Measurements from ENCODE around the gene CGNL1.

The CGNL1 gene

DNA sequence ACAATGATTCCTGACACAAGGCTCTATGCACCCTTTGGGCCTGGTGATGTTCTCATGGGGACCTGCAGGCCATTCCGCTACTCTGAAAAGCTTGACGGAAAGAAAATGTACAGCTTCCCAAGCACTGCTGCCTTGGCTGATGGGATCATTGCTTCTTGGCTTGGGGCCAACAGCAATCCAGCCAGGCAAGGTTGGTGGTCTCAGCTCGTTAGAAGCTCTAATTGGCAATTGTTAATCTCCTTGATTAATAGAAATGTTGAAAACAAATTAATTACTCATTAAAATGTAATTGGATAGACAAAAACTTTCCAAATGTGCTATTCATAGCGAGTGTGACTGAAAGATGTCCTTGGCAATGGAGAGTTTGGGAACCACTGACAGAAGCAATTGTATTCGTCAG lies 199.1 kb downstream of the CGNL1 start:
- no peak for DNase-seq (ENCODE audit: low read depth)

DNA sequence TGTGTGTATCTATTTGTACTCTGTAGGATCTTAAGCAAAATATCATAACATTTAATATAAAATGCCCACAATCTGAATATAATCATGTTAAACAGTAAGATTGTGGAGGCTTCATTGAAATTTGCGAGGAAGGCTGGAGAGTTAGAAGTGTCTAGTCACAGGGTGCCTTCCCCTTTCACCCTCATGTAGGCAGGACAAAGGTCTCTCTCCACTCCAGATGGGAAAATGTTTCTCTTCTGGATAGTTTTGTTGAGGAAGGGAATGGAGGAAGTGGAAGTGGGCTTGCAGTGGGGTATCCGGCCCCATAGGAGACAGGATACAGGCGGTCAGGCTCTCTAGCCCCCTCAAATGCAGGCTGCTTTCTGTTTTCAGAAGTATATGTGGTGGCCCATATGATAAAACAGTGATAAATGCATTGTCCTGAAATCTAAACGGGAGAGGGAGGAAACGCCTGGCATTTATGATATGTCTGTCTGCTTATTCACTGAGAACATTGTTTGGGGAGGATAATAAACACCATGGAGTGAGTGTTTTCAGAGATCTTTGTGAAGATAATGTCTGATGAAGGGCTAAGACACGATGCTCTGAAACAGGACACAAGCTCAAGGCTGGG lies 202.1 kb downstream of the CGNL1 start:
- DNase-seq (ENCODE audit: low read depth), result no peak

DNA sequence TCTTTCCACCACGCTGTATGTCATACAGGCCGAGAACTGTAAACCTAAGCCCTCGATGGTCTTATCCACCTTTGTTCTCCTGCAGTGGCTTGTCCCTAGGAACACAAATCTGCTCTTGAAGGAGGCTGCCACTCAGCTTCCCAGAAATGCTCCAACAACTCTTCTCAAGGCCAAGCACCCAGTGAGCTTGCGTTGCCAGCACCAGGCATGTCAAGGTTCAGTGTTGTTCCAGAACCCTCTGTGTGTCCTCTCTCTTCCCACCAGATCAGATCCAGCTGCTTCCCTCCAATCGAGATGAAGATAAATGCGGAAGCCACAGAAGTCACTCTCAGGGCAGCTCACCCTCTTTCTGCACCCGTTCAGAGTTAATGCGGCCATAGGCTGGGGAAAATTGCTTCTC lies 204.1 kb downstream of the CGNL1 start:
- no peak for DNase-seq (ENCODE audit: low read depth)

DNA sequence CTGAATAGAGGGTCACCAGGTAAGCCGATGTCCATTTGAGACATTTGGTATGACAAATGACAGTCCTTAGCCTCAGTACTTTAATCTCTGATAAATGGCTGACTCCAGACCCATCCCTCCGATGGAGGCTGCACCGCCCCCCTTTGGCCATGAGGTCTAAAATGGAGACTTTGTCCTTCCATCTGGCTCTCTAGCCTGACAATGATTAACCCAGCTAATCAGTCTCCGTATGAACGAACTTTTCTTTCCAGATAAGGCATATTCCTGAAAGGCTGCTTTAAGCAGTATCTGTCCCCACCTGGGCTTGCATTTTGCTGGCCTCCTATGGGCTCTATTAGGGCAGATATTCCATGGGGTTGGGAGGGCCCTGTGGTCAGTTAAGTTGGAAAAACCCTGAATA lies 204.6 kb downstream of the CGNL1 start:
- DNase-seq (ENCODE audit: low read depth), result no peak

DNA sequence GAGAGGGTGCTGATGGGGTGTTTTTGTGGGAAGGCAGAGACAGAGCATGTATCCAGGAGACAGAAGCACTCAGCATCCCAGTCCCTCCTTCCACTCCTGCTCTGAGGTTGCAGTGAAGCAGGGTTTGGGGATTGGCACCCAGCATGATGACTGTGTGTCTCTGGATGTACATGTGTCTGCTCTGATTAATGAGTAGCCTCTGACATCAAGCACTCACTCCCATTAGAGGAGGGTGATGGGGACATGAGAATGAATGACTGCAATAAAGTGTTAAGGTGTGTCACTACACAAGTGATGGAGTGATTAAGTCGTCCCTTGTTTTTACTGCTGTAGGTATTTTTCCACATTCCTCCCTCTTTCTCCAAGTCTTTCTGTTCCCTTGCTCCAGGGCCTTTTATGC lies 205.8 kb downstream of the CGNL1 start:
- no peak for DNase-seq (ENCODE audit: low read depth)

DNA sequence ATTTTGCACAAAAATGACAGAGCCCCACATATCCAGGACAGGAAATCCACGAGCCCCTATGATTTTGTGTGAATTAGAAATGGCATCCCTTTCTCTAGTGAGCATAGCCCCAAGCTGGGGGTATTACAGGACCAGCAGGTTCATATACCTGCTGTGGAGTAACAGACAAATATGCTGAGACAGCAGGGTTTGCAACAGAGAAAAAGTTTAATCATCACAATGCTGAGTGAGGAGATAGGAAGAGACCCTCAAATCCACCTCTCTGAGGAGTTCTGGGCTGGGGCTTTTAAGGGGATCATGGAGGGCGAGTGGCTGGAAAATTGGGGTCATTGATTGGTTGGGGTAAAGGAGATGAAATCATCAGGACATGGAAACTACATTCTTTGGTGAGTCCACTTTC lies 207.0 kb downstream of the CGNL1 start:
- no peak for DNase-seq (ENCODE audit: low read depth)

DNA sequence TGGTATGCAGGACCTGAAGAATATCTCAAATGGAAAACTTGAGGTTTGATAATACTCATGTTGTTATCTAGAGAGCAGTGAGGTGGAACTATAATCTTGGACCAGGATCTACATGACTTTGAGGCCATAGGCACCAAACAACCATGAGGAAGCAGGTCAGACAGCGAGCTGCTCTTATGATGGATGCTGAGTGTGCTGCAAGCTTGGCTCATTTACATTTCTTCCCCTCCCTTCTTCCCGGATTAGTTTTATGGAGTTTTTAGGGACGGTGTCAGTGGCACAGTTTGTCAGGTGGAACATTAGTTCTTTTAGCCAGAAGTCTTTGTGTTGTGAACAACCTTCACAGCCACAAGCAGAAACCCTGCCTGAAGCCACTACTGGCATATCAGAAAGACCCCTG lies 207.4 kb downstream of the CGNL1 start:
- no peak for DNase-seq (ENCODE audit: low read depth)

DNA sequence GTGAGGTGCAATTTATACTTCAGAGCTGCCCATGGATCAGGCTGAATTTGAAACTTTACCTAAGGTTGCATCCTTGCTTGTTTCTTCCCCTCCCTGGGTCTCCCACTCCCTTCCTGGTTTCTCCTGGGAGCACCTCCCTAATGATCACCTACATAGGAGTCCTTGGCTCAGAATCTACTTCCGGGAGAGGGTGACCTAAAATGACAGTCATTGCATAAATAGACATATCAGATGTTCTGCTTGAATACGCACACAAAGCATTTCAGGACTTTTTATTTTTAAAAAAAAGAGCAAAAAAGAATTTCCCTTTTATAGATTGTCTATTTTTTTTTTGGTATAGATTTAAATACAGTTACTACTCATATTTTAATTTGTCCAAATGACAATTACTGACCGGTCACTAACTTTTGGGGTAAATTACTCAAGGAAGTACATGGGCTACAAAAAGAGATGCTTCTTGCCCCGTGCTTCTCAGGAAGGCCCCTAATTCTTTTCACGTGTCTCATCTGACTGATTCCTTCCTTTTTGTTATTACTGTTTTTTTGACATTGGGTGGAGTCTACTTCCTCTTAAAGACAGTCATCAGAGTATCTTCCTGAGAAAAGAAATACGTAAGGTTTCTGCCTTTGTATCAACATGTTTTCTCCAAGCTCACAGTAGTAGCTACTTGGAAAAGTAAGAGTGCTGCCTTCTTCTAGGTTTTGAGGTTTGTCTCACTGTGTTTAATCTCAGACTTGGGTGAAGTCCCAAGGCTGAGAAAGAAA lies 210.5 kb downstream of the CGNL1 start:
- DNase-seq (ENCODE audit: low read depth), result no peak

DNA sequence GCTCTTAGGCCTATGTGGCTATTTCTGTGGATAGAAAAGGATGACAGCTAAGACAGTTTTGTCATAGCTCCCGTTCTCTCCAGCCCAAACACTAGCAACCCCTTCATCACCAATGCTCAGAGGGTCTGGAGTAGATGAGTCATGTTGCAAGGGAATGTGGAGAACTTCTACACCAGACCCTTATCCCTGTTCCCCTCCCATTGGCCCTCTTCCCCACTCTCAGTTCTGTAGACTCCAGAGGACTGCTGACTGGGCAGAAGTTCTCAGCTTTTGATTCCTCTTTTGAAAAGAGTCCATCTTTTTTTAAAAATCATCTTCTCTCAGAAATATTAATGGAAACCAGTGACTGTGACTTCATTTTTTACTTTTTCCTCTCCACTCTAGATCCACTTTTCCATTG lies 213.0 kb downstream of the CGNL1 start:
- DNase-seq (ENCODE audit: low read depth), result no peak

DNA sequence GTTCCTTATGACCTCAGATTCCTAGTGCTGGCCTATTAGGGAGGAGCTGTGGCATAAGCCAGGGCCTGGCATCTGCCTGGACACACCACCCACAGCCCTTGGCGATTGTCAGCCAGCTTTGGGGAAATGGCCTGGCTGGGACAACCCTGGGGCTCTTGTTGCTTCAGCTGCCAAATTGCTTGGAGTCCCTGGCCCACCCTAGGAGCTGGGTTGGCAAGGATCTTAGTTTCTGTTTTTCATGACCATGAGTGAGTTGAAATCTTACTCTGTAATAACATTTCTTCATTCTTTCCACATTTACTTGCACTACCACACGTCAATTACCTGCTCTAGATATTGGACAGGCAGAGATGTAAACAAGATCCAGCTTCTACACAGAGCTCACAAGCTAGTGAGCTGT lies 213.4 kb downstream of the CGNL1 start:
- no peak for DNase-seq (ENCODE audit: low read depth)

DNA sequence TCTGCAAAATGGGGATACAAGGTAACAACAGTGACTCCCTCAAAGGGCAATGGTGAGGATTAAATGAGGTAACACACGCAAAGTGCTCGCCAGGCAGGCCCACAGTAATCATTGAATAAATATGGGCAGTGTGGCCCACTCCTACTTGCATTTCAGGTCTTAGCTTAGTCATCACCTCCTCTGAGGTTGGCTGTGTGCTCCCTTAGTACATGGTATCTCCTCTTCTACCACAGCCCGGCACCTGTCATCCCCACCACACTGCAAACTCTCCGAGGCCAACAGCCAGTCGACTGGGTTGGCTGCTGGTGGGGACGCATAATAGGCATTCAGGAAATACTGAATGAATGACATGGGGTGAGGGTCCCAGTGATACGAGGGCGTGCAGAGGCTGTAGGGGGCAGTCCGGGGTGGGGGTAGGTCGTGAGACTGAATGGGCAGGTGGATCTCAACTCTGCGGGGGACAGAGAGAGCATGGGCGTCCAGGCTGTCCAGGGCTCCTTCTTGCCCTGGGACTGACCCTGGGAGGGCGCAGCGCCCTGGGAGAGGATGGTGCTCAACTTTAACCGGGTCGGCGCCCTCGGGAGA lies 215.0 kb downstream of the CGNL1 start:
- no peak for DNase-seq (ENCODE audit: low read depth)

DNA sequence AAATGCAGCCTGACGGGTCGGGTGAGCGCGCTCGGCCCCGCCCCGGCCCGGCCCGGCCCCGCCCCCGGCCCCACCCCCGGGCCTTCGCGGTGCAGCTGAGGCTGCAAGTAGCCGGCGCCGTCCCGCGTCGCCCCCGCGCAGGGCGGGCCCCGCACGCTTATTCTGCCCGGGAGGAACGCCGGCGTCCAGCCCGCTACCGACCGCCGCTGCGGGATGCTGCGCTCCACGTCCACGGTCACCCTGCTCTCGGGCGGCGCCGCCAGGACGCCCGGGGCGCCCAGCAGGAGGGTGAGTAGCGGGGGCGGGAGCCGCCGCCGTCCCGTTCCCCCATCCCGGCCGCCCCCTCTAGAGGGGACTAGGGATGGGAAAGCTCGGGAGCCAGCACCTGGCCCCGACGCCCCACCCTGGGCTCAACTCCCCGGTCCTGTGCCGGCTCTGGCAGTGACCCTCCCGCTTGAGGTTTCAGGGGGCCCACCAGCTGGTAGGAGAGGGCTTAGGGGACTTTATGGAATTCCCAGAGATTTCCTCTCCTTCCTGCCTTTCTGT lies 215.6 kb downstream of the CGNL1 start, which contains the start of gene MYZAP:
Gene MYZAP (plus strand): TSS at position 83 of the 546 bp plus-strand sequence. CDS start 131 bp downstream, at position 214.
- DNase-seq (ENCODE audit: low read depth), result peak; percentile 15

DNA sequence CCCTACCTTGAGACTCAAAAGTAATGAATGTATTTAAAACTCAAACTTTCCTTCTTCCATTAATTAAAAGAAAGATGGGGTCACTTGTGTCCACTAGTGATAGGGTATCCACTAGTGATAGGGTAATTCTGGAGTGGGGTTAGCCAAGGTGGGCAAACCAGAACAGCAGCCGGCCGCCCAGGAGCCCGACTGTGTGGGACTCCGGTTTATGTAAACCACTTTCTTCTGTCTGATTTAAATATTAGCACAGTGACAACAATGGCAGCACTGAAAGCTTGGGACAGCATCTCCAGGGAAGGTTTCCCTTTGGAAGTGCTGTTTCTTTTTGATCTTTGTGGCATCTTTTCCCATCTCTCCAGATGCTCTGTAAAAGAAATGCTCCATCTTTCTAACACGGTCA lies 216.1 kb downstream of the CGNL1 start:
- no peak for DNase-seq (ENCODE audit: low read depth)

DNA sequence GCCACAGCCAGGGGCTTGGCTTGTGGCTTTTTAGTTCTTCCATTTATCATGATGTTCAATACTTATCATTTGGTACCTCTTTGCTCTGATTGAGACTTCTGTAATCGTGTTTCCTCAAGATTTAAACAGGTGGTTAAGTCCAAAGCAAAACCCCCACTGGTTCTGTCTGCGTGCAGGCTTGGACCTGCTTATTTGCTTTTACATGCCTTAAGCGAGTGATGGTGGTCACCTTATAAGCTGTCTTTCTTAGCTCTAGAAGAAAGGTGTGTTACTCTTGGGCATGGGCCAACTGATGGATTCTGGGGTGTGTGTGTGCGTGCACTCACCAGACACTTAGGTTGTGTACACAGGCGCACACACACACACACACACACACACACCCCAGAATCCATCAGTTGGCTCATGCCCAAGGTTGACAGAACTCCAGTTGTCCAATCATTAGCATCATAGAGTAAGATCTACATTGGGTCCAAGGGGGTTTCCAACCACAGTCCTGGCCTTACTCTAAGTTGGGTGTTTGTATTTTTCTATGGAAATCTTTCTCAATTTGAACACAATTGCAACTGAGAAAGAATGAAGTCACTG lies 216.6 kb downstream of the CGNL1 start:
- no peak for DNase-seq (ENCODE audit: low read depth)

DNA sequence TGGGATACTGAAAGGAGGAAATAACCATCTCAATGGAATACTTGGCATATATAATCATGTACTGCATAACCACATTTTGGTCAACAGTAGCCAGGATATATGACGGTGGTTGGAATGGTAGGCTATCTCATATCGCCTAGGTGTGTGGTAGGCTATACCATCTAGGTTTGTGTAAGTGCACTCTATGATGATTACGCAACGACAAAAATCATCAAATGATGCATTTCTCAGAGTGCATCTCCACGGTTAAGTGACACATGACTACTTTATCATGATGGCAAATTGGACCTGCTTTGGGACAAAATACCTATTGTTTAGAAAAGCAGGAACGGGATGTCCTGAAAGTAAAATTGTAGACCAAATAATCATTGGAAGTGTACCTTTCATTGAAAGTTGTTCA lies 218.2 kb downstream of the CGNL1 start:
- DNase-seq (ENCODE audit: low read depth), result no peak

DNA sequence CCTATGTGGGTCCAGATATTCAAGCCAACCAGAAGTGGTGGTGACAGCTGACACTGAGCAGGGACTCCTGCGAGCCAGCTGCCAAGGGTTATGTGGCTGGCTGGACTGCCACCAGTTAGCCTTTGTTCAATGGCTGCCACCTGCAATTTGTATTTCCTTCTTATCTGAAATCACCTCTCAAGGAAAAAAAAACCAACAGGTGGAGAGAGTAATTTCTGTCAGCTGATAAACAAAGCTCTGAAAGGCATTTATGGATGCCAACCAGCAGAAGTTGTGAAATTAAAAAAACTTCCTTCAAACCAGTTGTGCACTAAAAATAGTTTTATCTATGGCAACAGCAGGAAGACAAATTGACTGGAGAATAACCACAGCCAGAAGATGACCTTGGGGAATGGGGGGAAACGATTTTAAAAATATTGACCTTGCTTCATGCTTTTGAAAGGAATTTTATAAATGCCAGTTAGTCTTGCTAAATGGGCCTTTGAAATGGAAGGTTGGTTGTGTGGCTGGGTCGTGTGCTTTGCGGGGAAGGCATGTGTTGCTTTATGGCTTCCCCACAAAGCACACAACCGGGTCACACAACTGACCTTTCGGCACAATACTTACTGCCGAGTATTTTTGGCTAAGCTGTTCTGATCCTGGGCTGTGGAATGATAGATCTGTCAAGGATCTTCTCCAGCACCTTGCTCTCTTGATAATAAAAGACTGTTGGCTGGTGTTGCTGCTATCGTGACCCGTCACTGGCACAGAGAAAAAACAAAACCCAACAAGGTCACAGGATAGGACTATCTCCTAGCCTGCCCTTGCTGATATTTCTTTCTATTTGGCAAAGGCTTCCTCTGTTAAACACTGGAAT lies 218.9 kb downstream of the CGNL1 start:
- DNase-seq (ENCODE audit: low read depth), result no peak

DNA sequence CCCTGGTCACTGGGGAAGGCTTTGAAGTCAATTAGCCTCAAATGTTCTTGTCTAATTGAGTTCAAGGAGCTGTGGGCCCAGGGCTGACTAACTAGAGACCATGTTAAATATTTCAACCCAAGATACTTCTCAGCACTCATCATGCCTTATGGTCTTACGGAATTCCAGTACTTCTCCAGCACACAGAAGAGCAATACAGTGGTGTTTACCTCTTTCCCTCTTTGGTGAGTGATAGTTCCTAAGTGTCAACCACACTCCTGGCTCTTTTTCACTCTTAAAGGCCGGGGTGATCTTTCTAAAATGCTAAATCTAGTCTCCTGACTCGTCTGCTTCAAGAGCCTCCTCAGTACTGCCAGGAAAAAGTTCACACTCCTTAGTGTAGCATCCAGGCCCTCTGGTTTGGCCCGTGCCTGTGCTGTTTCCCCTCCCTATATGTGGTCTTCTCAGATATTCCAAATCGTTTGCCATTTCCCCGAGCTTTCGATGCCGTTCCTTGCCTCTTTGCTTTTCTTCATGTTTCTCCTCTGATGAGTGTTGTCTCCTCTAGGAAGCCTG lies 220.1 kb downstream of the CGNL1 start:
- DNase-seq (ENCODE audit: low read depth), result no peak

DNA sequence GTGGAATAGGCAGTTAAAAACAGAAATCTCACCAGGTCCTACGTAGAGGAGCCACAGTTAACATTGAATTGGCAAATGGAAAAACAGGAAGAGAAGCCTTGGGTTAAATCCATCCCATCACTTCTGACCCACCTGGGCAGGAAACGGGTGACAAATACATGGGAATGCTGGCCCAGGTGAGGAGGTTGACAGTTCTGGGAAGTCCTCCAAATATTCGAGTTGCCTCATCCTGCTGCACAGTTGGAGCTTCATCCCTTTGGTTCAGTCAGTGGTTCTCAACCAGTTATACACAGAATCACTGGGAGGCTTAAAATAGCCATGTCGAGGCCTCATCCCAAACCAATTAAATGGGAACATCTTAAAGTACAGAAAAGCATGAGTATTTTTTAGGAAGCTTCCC lies 220.7 kb downstream of the CGNL1 start:
- DNase-seq (ENCODE audit: low read depth), result no peak

DNA sequence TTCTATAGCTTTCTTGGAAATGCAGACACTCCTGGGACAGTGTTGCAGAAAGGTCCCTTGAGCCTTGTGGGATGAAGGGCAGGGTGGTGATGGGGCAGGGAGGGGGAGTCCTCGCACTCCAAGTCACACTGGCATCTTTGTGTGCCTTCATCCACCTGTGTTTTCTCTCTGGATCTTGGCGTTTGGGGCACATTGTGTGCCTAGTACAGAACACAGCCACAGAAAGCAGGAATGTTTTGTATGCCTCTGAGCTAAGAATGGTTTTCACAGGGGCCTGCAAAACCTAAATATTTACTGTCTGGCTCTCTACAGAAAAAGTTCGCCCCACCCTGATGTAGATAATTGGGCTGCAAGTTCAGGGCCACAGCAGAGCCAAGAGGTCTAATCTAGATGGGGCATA lies 221.1 kb downstream of the CGNL1 start:
- no peak for DNase-seq (ENCODE audit: low read depth)

DNA sequence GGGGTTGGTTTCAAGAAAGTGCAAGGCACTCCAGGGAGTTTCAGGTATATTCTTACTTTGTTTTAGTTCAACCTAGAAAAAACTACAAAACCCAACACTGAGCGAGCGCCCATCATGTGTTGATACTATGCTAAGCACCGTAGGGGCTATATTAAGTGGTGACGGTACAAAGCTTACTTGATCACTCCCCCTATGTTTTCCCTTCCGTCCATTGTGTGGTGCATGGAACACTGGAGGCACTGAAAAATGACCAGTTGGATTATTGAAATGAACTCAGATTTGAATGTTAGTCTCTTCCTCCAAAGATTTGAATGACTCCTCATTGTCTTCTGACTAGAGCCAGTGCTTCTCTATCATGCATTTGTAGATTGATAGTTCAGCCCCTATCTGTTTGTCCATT lies 222.0 kb downstream of the CGNL1 start:
- DNase-seq (ENCODE audit: low read depth), result no peak

DNA sequence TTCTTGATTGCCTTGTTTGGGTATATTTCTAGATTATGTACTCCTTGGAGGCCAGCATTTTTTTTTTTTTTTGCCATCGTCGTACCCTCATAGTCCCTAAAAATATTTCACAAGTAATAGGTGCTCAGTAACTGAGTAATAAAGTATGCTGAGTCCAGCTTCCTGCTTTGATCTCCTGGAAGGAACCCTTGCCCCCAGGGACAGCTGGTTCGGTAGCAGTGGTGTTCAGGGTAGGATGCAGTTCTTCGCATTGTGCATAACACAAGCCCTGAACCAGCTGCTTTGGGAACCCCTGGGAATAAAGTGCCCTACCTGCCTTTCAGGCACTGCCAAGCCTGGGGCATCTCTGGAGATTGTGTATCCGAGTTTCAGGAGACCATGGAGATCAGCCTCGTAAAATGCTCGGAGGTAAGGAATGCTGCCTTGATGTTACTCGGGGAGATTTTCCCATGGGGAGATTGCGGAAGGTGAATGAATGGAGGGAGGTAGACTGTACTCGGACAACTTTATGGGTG lies 223.0 kb downstream of the CGNL1 start:
- no peak for DNase-seq (ENCODE audit: low read depth)

All from activated T-helper 1 cell treated with Interleukin-2 at 50 U/mL for 16 hours (primary cell).